Adrenal gland (tissue), 5 donors: Measurements from ENCODE around the gene PRRG4.

Experiments used
- POLR2A ChIP-seq, 2 donors: fragments of 450-650 bp; IDR thresholded peaks; one replicate each; pipeline ENCODE4 v1.6.1; 2017; ENCODE audit warnings: antibody characterized with exemption in 2 of 2, mild to moderate bottlenecking in 2 of 2, moderate library complexity in 1 of 2
- TF ChIP-seq, protein P1 (sequence below), 6 experiments: fragments of 450-650 bp in 4 of 6; fragments of 200-600 bp in 2 of 6; sonication (generic) in 1 of 6; IDR thresholded peaks; 1 replicate in 5 of 6; 2 replicates in 1 of 6; pipeline versions ENCODE4 v1.5.1 to v1.8.0; 2016 to 2021; ENCODE audit warnings: antibody characterized with exemption in 6 of 6, mild to moderate bottlenecking in 2 of 6, moderate library complexity in 1 of 6
- donor health status: DM: no; HTN: no; CAD: no.

GRCh38 chr11:32891657-32892354 lies 62.1 kb downstream of the PRRG4 start:
- TF ChIP-seq, protein P1, sequence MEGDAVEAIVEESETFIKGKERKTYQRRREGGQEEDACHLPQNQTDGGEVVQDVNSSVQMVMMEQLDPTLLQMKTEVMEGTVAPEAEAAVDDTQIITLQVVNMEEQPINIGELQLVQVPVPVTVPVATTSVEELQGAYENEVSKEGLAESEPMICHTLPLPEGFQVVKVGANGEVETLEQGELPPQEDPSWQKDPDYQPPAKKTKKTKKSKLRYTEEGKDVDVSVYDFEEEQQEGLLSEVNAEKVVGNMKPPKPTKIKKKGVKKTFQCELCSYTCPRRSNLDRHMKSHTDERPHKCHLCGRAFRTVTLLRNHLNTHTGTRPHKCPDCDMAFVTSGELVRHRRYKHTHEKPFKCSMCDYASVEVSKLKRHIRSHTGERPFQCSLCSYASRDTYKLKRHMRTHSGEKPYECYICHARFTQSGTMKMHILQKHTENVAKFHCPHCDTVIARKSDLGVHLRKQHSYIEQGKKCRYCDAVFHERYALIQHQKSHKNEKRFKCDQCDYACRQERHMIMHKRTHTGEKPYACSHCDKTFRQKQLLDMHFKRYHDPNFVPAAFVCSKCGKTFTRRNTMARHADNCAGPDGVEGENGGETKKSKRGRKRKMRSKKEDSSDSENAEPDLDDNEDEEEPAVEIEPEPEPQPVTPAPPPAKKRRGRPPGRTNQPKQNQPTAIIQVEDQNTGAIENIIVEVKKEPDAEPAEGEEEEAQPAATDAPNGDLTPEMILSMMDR (IDR thresholded peaks at IDR 0.05) = no peak
- no peak for TF ChIP-seq POLR2A (IDR thresholded peaks at IDR 0.05)
